ENCODE results near the gene FRYL.
A peak's percentile ranks its signal among the peaks of the same experiment; 100 is the strongest.

Gene FRYL

GRCh38 chr4:48603366-48604003, 176.6 kb downstream of the FRYL start:
- TF ChIP-seq POLR2AphosphoS5 (IDR thresholded peaks at IDR 0.05; ENCODE audit: low read depth, low read length) (no peak), POLR2A (IDR thresholded peaks at IDR 0.05; ENCODE audit: low read depth, low read length) (no peak), TAF1 (IDR thresholded peaks at IDR 0.05; ENCODE audit: borderline replicate concordance, low read depth, low read length) (no peak)
- DNase-seq (ENCODE audit: insufficient read length) = no peak
- FAIRE-seq = no peak

- no peak for DNase-seq (ENCODE audit: insufficient read length)
- TF ChIP-seq POLR2A (IDR thresholded peaks at IDR 0.05; ENCODE audit: low read depth, low read length) (no peak), TAF1 (IDR thresholded peaks at IDR 0.05; ENCODE audit: borderline replicate concordance, low read depth, low read length) (no peak), POLR2AphosphoS5 (IDR thresholded peaks at IDR 0.05; ENCODE audit: low read depth, low read length) (no peak)
- FAIRE-seq = no peak
Observed at GRCh38 chr4:48602763-48603162, 177.3 kb downstream of the FRYL start.

GRCh38 chr4:48602222-48602621, 177.9 kb downstream of the FRYL start:
- TF ChIP-seq TAF1 (IDR thresholded peaks at IDR 0.05; ENCODE audit: borderline replicate concordance, low read depth, low read length) = no peak
- TF ChIP-seq POLR2A (IDR thresholded peaks at IDR 0.05; ENCODE audit: low read depth, low read length) = no peak
- TF ChIP-seq POLR2AphosphoS5 (IDR thresholded peaks at IDR 0.05; ENCODE audit: low read depth, low read length) = no peak
- DNase-seq (ENCODE audit: insufficient read length) (no peak), FAIRE-seq (no peak)

- FAIRE-seq (no peak), DNase-seq (ENCODE audit: insufficient read length) (no peak)
- no peak for TF ChIP-seq TAF1 (IDR thresholded peaks at IDR 0.05; ENCODE audit: borderline replicate concordance, low read depth, low read length)
- no peak for TF ChIP-seq POLR2A (IDR thresholded peaks at IDR 0.05; ENCODE audit: low read depth, low read length)
- no peak for TF ChIP-seq POLR2AphosphoS5 (IDR thresholded peaks at IDR 0.05; ENCODE audit: low read depth, low read length)
Observed at GRCh38 chr4:48596336-48596735, 183.7 kb downstream of the FRYL start.

- no peak for TF ChIP-seq POLR2AphosphoS5 (IDR thresholded peaks at IDR 0.05; ENCODE audit: low read depth, low read length)
- TF ChIP-seq POLR2A (IDR thresholded peaks at IDR 0.05; ENCODE audit: low read depth, low read length) = no peak
- no peak for TF ChIP-seq TAF1 (IDR thresholded peaks at IDR 0.05; ENCODE audit: borderline replicate concordance, low read depth, low read length)
- DNase-seq (ENCODE audit: insufficient read length) = no peak
- FAIRE-seq = no peak
Observed at GRCh38 chr4:48594180-48594579, 185.9 kb downstream of the FRYL start.

- peak; percentile 21 for FAIRE-seq
Observed at GRCh38 chr4:48591372-48591771, 188.7 kb downstream of the FRYL start.

GRCh38 chr4:48590884-48591283, 189.2 kb downstream of the FRYL start:
- FAIRE-seq = no peak
- TF ChIP-seq POLR2A (IDR thresholded peaks at IDR 0.05; ENCODE audit: low read depth, low read length) = no peak
- TF ChIP-seq TAF1 (IDR thresholded peaks at IDR 0.05; ENCODE audit: borderline replicate concordance, low read depth, low read length) = no peak
- no peak for TF ChIP-seq POLR2AphosphoS5 (IDR thresholded peaks at IDR 0.05; ENCODE audit: low read depth, low read length)

More at GRCh38 chr4:48591372-48591771, 188.7 kb downstream of the FRYL start:
- no peak for TF ChIP-seq POLR2AphosphoS5 (IDR thresholded peaks at IDR 0.05; ENCODE audit: low read depth, low read length)
- TF ChIP-seq TAF1 (IDR thresholded peaks at IDR 0.05; ENCODE audit: borderline replicate concordance, low read depth, low read length) = no peak
- TF ChIP-seq POLR2A (IDR thresholded peaks at IDR 0.05; ENCODE audit: low read depth, low read length) = no peak
- no peak for DNase-seq (ENCODE audit: insufficient read length)

GRCh38 chr4:48589098-48589445, 191.0 kb downstream of the FRYL start:
- DNase-seq (ENCODE audit: insufficient read length) (no peak), FAIRE-seq (no peak)
- TF ChIP-seq TAF1 (IDR thresholded peaks at IDR 0.05; ENCODE audit: borderline replicate concordance, low read depth, low read length) (no peak), POLR2A (IDR thresholded peaks at IDR 0.05; ENCODE audit: low read depth, low read length) (no peak), POLR2AphosphoS5 (IDR thresholded peaks at IDR 0.05; ENCODE audit: low read depth, low read length) (no peak)

More at GRCh38 chr4:48590884-48591283, 189.2 kb downstream of the FRYL start:
- DNase-seq (ENCODE audit: insufficient read length) = no peak

GRCh38 chr4:48588230-48589097, 191.6 kb downstream of the FRYL start:
- no peak for DNase-seq (ENCODE audit: insufficient read length)

GRCh38 chr4:48585401-48585800, 194.7 kb downstream of the FRYL start:
- FAIRE-seq = no peak
- DNase-seq (ENCODE audit: insufficient read length) = no peak
- TF ChIP-seq TAF1 (IDR thresholded peaks at IDR 0.05; ENCODE audit: borderline replicate concordance, low read depth, low read length) = no peak
- TF ChIP-seq POLR2A (IDR thresholded peaks at IDR 0.05; ENCODE audit: low read depth, low read length) = no peak
- TF ChIP-seq POLR2AphosphoS5 (IDR thresholded peaks at IDR 0.05; ENCODE audit: low read depth, low read length) = no peak

More at GRCh38 chr4:48588230-48589097, 191.6 kb downstream of the FRYL start:
- no peak for TF ChIP-seq POLR2AphosphoS5 (IDR thresholded peaks at IDR 0.05; ENCODE audit: low read depth, low read length)
- no peak for TF ChIP-seq TAF1 (IDR thresholded peaks at IDR 0.05; ENCODE audit: borderline replicate concordance, low read depth, low read length)
- FAIRE-seq = peak; percentile 53

- no peak for TF ChIP-seq POLR2A (IDR thresholded peaks at IDR 0.05; ENCODE audit: low read depth, low read length)
- DNase-seq (ENCODE audit: insufficient read length) (no peak), FAIRE-seq (peak; percentile 91)
Observed at GRCh38 chr4:48578132-48578968, 201.7 kb downstream of the FRYL start.
